Urinary bladder (tissue), 2 donors: ENCODE measurements around the gene PDILT. TPM values are rescaled to one million over a fixed set of nuclear protein-coding genes. Genes with fewer than 3 reads are reported as not detected.

Experiments used
- polyA plus RNA-seq: library from polyadenylated mRNA; stranded (reverse); fragments of 200-250 nt; gene quantifications from one replicate; pipeline ENCODE4 v1.2.3, GENCODE V29; 2013
- total RNA-seq: library from RNA; depleted of rRNA; stranded (reverse); fragments of >200 nt; gene quantifications from one replicate; pipeline ENCODE4 v1.2.3, GENCODE V29; 2014
- donor health status: healthy.

PDILT gene
- total and polyA plus RNA-seq, 2 donors, result not detected

Other genes starting within 250 kb of the PDILT start
- gene GP2, start 77.2 kb downstream of the PDILT start, total RNA-seq, result 0.79 TPM
- gene GP2, start 77.2 kb downstream of the PDILT start, polyA plus RNA-seq, result 0.95 TPM
- not detected for gene UMOD, start 52.0 kb downstream of the PDILT start, total RNA-seq
- gene UMOD, start 52.0 kb downstream of the PDILT start, polyA plus RNA-seq, result not detected
- 0.32 TPM for gene ACSM5, start 4.8 kb upstream of the PDILT start, total RNA-seq
- 3.0 TPM for gene ACSM5, start 4.8 kb upstream of the PDILT start, polyA plus RNA-seq
- gene ACSM2A, start 46.8 kb upstream of the PDILT start, total RNA-seq, result not detected
- gene ACSM2A, start 46.8 kb upstream of the PDILT start, polyA plus RNA-seq, result 0.33 TPM
- 0.37 TPM for gene ACSM2B, start 171.6 kb upstream of the PDILT start, total RNA-seq
- 0.28 TPM for gene ACSM2B, start 171.6 kb upstream of the PDILT start, polyA plus RNA-seq